Stimulated activated CD4-positive, alpha-beta T cell treated with anti-CD3 and anti-CD28 coated beads, Interleukin-12 subunit alpha, Interleukin-12 subunit beta, amount 100 ng/mL, for 4 hours (primary cell): ENCODE data around the gene LYRM9.
"Not testable (repeated sequence)": the region's sequence is repeated elsewhere in the genome, so short reads cannot be mapped to it uniquely, and the experiment has no call there.

Source experiments
- DNase-seq: peaks from one replicate; pipeline ENCODE4 v3.0.0-alpha.2; 2020

LYRM9 gene

GRCh38 chr17:27905447-27906225, 12.5 kb upstream of the LYRM9 start:
- DNase-seq, result no peak

GRCh38 chr17:27904534-27905446, 11.6 kb upstream of the LYRM9 start:
- DNase-seq, result no peak

- no peak for DNase-seq
Observed at GRCh38 chr17:27904114-27904513, 10.9 kb upstream of the LYRM9 start.

- no peak for DNase-seq
Observed at GRCh38 chr17:27899525-27899924, 6.4 kb upstream of the LYRM9 start.

GRCh38 chr17:27898096-27898495, 4.9 kb upstream of the LYRM9 start:
- no peak for DNase-seq

- DNase-seq, result no peak
Observed at GRCh38 chr17:27896701-27897100, 3.5 kb upstream of the LYRM9 start.

GRCh38 chr17:27895940-27896535, 2.9 kb upstream of the LYRM9 start:
- no peak for DNase-seq

GRCh38 chr17:27895123-27895895, 2.1 kb upstream of the LYRM9 start:
- no peak for DNase-seq

- DNase-seq, result no peak
Observed at GRCh38 chr17:27893841-27894503, 807 bp upstream of the LYRM9 start.

- no peak for DNase-seq
Observed at GRCh38 chr17:27892542-27892865, 661 bp downstream of the LYRM9 start.

- no peak for DNase-seq
Observed at GRCh38 chr17:27891841-27892240, 1.3 kb downstream of the LYRM9 start.

- DNase-seq, result no peak
Observed at GRCh38 chr17:27889711-27890251, 3.4 kb downstream of the LYRM9 start.

GRCh38 chr17:27888945-27889344, 4.2 kb downstream of the LYRM9 start:
- no peak for DNase-seq

- no peak for DNase-seq
Observed at GRCh38 chr17:27888067-27888466, 5.1 kb downstream of the LYRM9 start.

GRCh38 chr17:27886348-27886906, 6.7 kb downstream of the LYRM9 start:
- DNase-seq, result not testable (repeated sequence)

- DNase-seq, result no peak
Observed at GRCh38 chr17:27882162-27882840, 10.9 kb downstream of the LYRM9 start.

- peak; percentile 60 for DNase-seq
Observed at GRCh38 chr17:27879987-27880608, 13.1 kb downstream of the LYRM9 start.

GRCh38 chr17:27878776-27879562, 14.2 kb downstream of the LYRM9 start:
- DNase-seq, result peak; percentile 31

GRCh38 chr17:27873746-27874145, 19.4 kb downstream of the LYRM9 start:
- DNase-seq, result no peak

- no peak for DNase-seq
Observed at GRCh38 chr17:27873211-27873610, 20.0 kb downstream of the LYRM9 start.
